Karpas-422 (cell line): Measurements from ENCODE around the gene RAB11FIP3. TPM values are rescaled to one million over a fixed set of nuclear protein-coding genes. Genes with fewer than 3 reads are reported as not detected.

Source experiments
- DNase-seq: peaks from one replicate; pipeline ENCODE4 v3.0.0-alpha.2; 2015
- H2AFZ ChIP-seq: fragments of 200-600 bp; sonication (generic); 2 replicates; pipeline ENCODE4 v1.6.1; 2014; ENCODE audit warnings: antibody characterized with exemption, low read length, mixed read lengths
- H3K27ac ChIP-seq: fragments of 200-600 bp; sonication (generic); 2 replicates; pipeline ENCODE4 v1.5.1; 2014; ENCODE audit warnings: mild to moderate bottlenecking, low read length, moderate library complexity
- H3K27me3 ChIP-seq: fragments of 200-600 bp; sonication (generic); 2 replicates; pipeline ENCODE4 v1.6.1; 2014; ENCODE audit warnings: low read length, mixed read lengths
- H3K36me3 ChIP-seq: fragments of 200-600 bp; sonication (generic); 2 replicates; pipeline ENCODE4 v1.6.1; 2014; ENCODE audit warnings: low read length, mixed read lengths; ENCODE audit not compliant: insufficient read depth
- H3K4me1 ChIP-seq: fragments of 200-600 bp; sonication (generic); 2 replicates; pipeline ENCODE4 v1.6.1; 2014; ENCODE audit warnings: mild to moderate bottlenecking, low read length, mixed read lengths
- H3K4me2 ChIP-seq: fragments of 200-600 bp; sonication (generic); 2 replicates; pipeline ENCODE4 v1.6.1; 2014; ENCODE audit warnings: low read length, low read depth, mild to moderate bottlenecking; ENCODE audit not compliant: poor library complexity, severe bottlenecking
- H3K4me3 ChIP-seq: fragments of 200-600 bp; sonication (generic); 2 replicates; pipeline ENCODE4 v1.5.1; 2014; ENCODE audit warnings: mild to moderate bottlenecking, antibody characterized with exemption, low read length, mixed read lengths
- H3K79me2 ChIP-seq: fragments of 200-600 bp; sonication (generic); 2 replicates; pipeline ENCODE4 v1.6.1; 2014; ENCODE audit warnings: mild to moderate bottlenecking, low read length, mixed read lengths
- H3K9ac ChIP-seq: fragments of 200-600 bp; sonication (generic); 2 replicates; pipeline ENCODE4 v1.6.0; 2014; ENCODE audit warnings: low read length
- H3K9me2 ChIP-seq: fragments of 200-600 bp; sonication (generic), shearing (Covaris generic); replicated peaks from 2 replicates; pipeline ENCODE4 v1.6.0; 2014; ENCODE audit warnings: mild to moderate bottlenecking, low read length, moderate library complexity; ENCODE audit not compliant: insufficient read depth
- H3K9me3 ChIP-seq: fragments of 300-700, 200-600 bp; sonication (generic); 2 replicates; pipeline ENCODE4 v1.6.1; 2014; ENCODE audit warnings: low read length, mixed read lengths
- H4K20me1 ChIP-seq: fragments of 200-600 bp; sonication (generic); 2 replicates; pipeline ENCODE4 v1.6.1; 2014; ENCODE audit warnings: mild to moderate bottlenecking, antibody characterized with exemption, low read length, low read depth; ENCODE audit not compliant: insufficient read depth
- total RNA-seq: library from RNA; depleted of rRNA; stranded (reverse); fragments of >200 nt; shearing (Covaris generic); gene quantifications from 2 replicates; pipeline ENCODE4 v1.2.3, GENCODE V29; 2014; ENCODE audit warnings: low replicate concordance

Gene RAB11FIP3
- total RNA-seq, 1 experiment from 2014 or later = 6.0 TPM

- Histone ChIP-seq H4K20me1 (0 out of 2 replicates have a peak, but pooled peaks cover 2% of the 10 kb centered on the region), H3K27me3 (no peaks in the 10 kb centered on the region)
Observed at GRCh38 chr16:539901-540530, 114.6 kb downstream of the RAB11FIP3 start.

GRCh38 chr16:540645-541340, 115.3 kb downstream of the RAB11FIP3 start:
- 0 out of 2 replicates have a peak, but pooled peaks cover 2% of the 10 kb centered on the region for H4K20me1 ChIP-seq
- peaks cover 51% of the 10 kb centered on the region for H3K79me2 ChIP-seq
- no peak overlapping the region for H2AFZ ChIP-seq
- no peaks in the 10 kb centered on the region for H3K4me1 ChIP-seq
- H3K27ac ChIP-seq = no peak overlapping the region
- H3K9ac ChIP-seq = no peak overlapping the region
- H3K9me2 ChIP-seq = no peaks in the 10 kb centered on the region
- H3K27me3 ChIP-seq = no peaks in the 10 kb centered on the region
- H3K36me3 ChIP-seq = peaks cover 3% of the 10 kb centered on the region
- no peak for DNase-seq
- no peaks in the 10 kb centered on the region for H3K9me3 ChIP-seq
- no peak overlapping the region for H3K4me2 ChIP-seq
- no peak overlapping the region for H3K4me3 ChIP-seq

More at GRCh38 chr16:539901-540530, 114.6 kb downstream of the RAB11FIP3 start:
- Histone ChIP-seq H3K9me3 (no peaks in the 10 kb centered on the region), H3K4me1 (no peaks in the 10 kb centered on the region), H3K9ac (no peak overlapping the region), H3K4me2 (no peak overlapping the region), H3K36me3 (peaks cover 3% of the 10 kb centered on the region), H3K4me3 (no peak overlapping the region), H3K9me2 (no peaks in the 10 kb centered on the region), H3K79me2 (peaks cover 57% of the 10 kb centered on the region), H3K27ac (no peak overlapping the region), H2AFZ (no peak overlapping the region)
- DNase-seq = no peak

- H3K4me1 ChIP-seq = no peaks in the 10 kb centered on the region
- H3K36me3 ChIP-seq = peaks cover 3% of the 10 kb centered on the region; the same call in 1 of the 2 replicates
- no peaks in the 10 kb centered on the region for H3K9me3 ChIP-seq
- H3K9ac ChIP-seq = no peak overlapping the region
- no peaks in the 10 kb centered on the region for H3K27me3 ChIP-seq
- H3K9me2 ChIP-seq = no peaks in the 10 kb centered on the region
- H4K20me1 ChIP-seq = 0 out of 2 replicates have a peak, but pooled peaks cover 2% of the 10 kb centered on the region
- H3K4me2 ChIP-seq = no peak overlapping the region
- no peak overlapping the region for H3K4me3 ChIP-seq
- no peak overlapping the region for H3K27ac ChIP-seq
- H3K79me2 ChIP-seq = peaks cover 38% of the 10 kb centered on the region
- DNase-seq = no peak
- H2AFZ ChIP-seq = no peak overlapping the region
Observed at GRCh38 chr16:543301-544164, 118.1 kb downstream of the RAB11FIP3 start.

- Histone ChIP-seq H4K20me1 (0 out of 2 replicates have a peak, but pooled peaks cover 2% of the 10 kb centered on the region), H3K4me3 (no peak overlapping the region), H2AFZ (no peak overlapping the region), H3K4me1 (no peaks in the 10 kb centered on the region), H3K36me3 (no peaks in the 10 kb centered on the region), H3K9ac (no peak overlapping the region), H3K9me3 (no peaks in the 10 kb centered on the region), H3K9me2 (no peaks in the 10 kb centered on the region), H3K4me2 (no peak overlapping the region), H3K27me3 (no peaks in the 10 kb centered on the region), H3K27ac (no peak overlapping the region), H3K79me2 (peaks cover 32% of the 10 kb centered on the region)
- no peak for DNase-seq
Observed at GRCh38 chr16:544517-544916, 119.1 kb downstream of the RAB11FIP3 start.

- Histone ChIP-seq H3K27ac (no peak overlapping the region), H3K9ac (no peak overlapping the region), H3K4me2 (no peak overlapping the region), H3K4me3 (no peak overlapping the region), H3K4me1 (no peaks in the 10 kb centered on the region), H3K36me3 (no peaks in the 10 kb centered on the region), H2AFZ (no peak overlapping the region), H3K27me3 (no peaks in the 10 kb centered on the region), H3K9me3 (no peaks in the 10 kb centered on the region), H3K9me2 (no peaks in the 10 kb centered on the region), H4K20me1 (0 out of 2 replicates have a peak, but pooled peaks cover under 1% of the 10 kb centered on the region), H3K79me2 (peaks cover 9% of the 10 kb centered on the region)
- DNase-seq = no peak
Observed at GRCh38 chr16:546909-547770, 121.7 kb downstream of the RAB11FIP3 start.

GRCh38 chr16:548586-548985, 123.1 kb downstream of the RAB11FIP3 start:
- Histone ChIP-seq H3K4me2 (no peak overlapping the region), H3K9ac (no peak overlapping the region), H3K9me2 (no peaks in the 10 kb centered on the region), H3K27me3 (no peaks in the 10 kb centered on the region), H3K4me1 (no peaks in the 10 kb centered on the region), H4K20me1 (0 out of 2 replicates have a peak, but pooled peaks cover 4% of the 10 kb centered on the region), H3K36me3 (no peaks in the 10 kb centered on the region), H3K27ac (no peak overlapping the region), H3K4me3 (no peak overlapping the region), H3K79me2 (no peaks in the 10 kb centered on the region), H3K9me3 (no peaks in the 10 kb centered on the region), H2AFZ (no peak overlapping the region)
- no peak for DNase-seq

- Histone ChIP-seq H3K79me2 (no peaks in the 10 kb centered on the region), H3K9me3 (no peaks in the 10 kb centered on the region), H3K36me3 (no peaks in the 10 kb centered on the region), H4K20me1 (0 out of 2 replicates have a peak, but pooled peaks cover 6% of the 10 kb centered on the region), H3K4me1 (no peaks in the 10 kb centered on the region), H3K9me2 (no peaks in the 10 kb centered on the region), H3K4me2 (no peak overlapping the region), H3K4me3 (no peak overlapping the region), H2AFZ (no peak overlapping the region), H3K27ac (no peak overlapping the region), H3K27me3 (no peaks in the 10 kb centered on the region), H3K9ac (no peak overlapping the region)
- DNase-seq = no peak
Observed at GRCh38 chr16:549544-550263, 124.3 kb downstream of the RAB11FIP3 start.
